GM19324 (cell line): ENCODE measurements around the gene CELSR3.
A peak's percentile ranks its signal among the peaks of the same experiment; 100 is the strongest.

ENCODE experiments used
- ATAC-seq: cut with Tn5 transposase; IDR thresholded peaks from one replicate; pipeline ENCODE4 v1.9.1; 2021; ENCODE audit warnings: mild to moderate bottlenecking, moderate library complexity; ENCODE audit not compliant: unreplicated experiment, low FRiP score

CELSR3 gene

DNA sequence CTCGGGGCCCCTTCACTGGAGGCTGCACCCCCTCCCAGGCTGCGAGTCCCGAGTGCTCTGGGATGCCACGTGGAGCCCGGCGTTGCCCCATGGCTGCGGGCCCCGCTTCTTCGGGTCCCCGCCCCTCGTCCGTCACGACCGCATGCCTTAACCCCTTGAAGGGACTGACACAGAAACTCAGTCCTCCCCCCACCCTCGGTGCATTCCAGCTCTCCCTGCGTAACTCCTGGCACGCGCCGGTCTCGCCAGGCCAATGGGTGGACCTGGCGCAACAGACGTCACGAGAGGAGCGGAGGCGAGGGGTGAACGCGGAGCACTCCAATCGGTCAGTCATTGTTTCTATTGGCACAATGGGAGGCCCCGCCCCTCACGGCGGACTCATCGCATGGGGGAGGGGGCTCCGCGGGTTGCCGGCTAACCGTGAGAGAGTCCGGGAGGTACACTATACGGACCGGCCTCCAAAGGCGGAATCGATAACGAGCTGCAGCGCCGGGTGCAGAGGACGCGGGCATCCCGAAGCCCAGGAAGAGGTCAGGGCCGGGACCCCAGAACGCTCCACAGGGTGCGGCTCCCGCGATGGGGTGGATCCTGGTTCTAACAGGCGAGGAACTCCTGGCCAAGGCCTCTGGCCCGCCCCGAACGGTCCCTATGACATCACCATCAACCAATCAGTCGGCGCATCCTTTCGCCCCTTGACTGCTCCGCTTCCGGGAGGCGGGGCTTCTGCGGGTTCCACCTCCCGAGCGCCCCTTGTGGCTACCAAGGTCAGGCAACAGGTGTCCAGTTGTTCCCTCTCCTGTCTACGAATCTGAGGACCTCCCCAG is 1.0 kb upstream of the CELSR3 start:
- ATAC-seq: peak; percentile 88

DNA sequence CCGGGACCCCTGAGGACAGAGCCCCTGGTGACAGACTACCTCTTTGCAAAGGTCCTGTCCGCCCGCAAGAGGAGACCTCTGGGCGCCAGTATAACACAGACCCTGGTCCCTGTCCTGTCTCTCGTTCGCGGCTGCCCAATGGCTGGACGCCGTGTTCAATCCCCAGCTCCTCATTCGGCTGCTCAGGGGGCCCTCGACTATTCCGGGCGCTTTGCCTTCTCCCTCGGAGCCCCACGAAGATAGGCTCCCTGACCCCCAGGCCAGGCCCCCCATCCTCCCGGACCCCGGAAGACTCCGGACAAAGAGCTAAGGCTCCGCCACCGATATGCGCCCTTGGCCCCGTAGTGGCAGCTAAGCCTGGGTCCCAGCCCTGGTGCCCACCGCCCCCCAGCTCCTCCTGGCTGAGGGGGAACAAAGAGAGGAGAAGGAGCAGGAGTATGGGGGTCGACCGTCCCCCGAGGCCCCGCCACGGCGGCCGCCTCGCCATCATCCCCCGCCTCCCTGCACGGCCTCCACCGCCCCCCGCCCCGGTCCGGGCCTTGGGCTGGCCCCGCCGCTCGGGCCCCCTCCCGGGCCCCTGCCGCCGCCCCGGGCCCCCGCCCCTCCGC is 437 bp downstream of the CELSR3 start:
- ATAC-seq: no peak

DNA sequence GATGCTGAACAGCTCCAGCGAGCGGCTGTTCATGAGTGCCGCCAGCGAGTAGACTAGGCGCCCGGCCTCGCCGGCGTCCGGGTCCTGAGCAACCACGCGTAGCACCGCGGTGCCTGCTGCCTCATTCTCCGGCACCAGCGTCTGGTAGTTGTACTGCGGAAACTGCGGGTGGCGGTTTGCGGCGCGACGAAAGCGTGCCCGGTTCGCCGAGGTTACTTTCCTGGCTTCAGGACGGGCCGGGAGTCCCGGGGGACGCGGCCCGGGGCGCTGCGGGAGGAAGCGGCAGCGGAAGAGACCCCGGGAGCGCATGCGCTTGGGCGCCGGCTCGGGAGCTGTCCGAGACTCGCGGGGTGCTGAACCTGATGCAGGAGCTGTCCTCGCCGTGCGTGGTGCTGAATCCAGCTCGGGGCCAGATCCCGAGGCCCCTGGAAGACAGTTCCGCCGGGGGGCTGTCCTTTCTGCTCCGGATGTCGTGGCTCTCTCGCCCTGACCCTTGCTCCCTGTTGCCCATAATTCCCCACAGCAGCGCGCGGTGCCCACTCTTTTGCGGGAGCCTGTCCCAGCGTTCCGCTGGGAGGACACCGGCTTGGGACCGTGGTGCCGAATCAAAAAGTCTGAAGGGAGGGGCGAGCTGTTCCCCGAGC is 1.1 kb downstream of the CELSR3 start:
- ATAC-seq: no peak

DNA sequence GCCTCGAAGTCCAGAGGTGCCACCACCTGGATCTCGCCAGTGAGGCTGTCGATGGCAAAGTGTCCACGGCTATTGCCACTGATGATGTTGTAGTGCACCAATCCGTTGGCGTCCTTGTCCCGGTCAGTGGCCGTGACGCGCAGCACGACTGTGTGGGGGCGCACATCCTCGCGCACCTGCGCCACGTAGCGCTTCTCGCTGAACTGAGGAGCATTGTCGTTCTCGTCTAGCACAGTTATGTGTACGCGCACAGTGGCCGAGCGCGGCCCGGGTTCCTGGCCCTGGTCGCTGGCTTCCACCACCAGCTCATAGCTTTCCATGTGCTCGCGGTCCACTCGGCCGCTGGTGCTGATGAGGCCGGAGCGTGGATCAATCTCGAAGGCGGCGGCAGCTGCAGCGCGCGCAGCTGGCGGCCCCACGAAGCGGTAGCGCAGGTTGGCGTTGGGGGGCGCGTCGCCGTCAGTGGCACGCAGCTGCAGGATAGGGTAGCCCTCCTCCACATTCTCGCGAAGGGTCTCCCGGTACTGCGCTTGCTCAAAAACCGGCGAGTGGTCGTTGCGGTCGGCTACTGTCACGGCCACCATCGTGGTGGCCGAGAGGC is 1.8 kb downstream of the CELSR3 start:
- no peak for ATAC-seq

DNA sequence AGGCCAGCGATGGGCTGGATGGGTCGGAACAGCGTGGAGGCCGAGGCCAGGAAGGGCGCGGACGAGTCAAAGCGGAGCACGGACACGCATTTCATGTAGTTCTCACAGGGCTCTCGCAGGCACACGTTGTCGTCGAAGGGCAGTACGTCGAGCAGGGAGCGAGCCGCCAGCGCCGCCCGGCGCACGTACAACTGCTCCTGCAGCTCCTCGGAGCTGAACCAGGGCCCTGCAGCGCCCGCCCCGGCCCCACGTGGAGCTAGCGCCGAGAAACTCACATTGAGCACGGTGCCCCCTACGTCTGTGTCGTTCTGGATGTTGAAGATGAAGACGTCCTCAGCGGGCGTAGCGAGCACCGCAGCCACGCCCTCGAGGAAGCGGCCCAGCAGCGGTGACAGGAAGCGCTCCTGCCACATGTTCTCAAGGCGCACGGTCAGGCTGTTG is 5.8 kb downstream of the CELSR3 start:
- no peak for ATAC-seq

DNA sequence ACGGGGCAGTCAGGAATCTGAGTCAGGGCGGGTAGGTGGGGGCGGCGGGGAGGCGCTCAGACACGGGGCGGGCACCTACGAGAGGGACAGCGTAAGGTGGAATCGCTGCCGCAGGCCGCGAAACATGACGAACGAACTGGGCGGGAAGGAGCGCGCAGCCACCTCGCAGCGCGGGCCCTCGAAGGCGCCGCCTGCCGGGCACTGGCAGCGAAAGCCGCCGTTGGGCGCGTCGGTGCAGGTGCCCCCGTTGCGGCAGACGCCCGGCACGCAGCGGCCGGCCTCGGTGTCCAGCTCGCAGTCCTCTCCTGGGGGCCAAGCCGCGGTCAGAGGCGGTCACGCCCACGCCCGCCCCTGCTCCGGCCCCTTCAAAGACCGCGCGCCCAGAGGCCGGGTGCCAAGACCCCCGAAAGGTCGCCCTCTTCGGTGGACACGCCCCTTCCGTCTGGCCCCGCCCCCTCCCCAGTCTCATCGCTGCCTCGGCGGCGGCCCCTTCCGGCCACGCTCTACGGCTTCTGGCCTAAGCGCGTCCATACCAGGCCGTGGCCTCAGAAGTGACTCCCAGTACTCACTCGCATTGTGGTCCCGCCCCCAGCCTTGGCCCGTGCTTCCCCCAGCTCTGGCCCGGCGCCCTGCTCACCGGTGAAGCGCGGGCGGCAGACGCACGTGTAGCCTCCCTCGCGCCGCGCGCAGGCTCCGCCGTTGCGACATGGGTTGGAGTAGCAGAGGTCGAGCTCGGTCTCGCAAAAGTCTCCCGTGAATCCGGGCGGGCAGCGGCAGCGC is 6.4 kb downstream of the CELSR3 start:
- ATAC-seq: no peak

DNA sequence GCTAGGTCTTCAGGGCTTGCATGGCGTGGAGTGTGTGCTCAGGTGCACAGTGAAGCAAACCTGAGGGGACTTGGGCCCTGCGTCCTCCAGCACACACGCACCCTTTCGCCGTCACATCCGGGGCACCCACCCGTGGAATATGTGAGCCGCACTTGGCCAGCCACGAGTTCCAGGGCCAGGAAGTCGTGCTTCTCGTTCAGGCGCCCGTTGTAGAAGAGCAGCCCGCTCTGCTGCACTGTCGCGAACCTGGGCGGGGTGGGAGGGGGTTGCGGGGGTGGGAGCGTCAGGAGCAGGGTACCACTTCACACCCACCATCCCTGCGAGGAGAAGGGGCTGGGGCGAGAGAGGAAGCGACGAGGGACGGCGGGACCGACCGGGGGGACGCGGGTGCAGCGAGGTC is 7.1 kb downstream of the CELSR3 start:
- ATAC-seq: no peak

DNA sequence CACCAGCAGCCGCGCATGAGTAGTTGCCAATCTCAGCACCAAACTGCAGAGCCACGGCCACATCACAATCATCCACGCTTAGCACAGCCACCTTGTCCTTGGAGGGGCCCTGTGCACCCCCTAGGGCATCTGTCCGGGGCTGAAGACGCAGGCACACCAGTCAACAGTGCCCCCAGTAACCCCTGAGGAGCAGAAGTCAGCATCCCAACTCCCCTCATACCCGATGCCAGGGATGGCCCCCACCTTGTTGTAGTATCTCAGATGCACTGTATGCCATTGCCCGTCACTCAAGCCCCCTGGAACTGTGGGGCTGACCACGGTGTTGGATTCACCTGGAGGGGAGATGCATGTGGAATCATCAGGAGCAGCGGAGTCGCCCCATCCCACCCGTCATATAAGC is 7.6 kb downstream of the CELSR3 start:
- no peak for ATAC-seq

DNA sequence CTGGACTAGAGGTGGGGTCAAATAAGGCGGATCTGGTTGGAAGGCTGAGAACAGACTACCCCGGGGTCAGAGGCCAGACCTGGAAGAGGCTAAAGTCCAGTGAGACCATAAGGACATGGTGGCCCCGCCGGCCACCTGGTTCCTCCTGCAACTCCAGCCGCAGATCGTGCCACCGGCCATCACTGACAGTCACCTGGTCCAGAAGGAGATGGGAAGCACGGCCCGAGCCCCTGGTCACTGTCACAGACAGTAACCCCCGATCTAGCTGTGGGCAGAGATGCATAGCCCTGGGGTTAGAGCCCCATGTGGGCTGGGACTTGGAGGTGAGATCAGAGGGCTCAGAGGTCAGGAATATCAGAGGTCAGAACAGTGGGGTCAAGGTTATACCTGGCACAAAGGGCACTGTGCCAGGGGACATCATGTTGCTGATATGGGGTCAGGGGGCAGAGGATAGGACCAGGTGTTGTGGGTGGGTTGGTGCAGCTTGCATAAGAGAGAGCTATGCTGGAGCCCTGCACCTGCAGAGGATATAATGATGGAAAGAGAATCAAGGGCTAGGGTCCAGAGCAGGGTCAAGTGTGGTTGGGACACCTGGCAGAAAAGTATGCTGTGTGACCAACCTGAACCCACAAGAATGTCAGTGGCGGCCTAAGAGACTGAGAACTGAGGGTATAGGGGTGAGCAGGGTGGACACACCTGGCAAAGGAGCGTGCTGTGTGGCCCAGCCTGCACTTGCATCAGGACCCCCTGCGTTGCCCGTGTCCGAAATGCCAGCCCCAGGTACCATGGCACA is 9.6 kb downstream of the CELSR3 start:
- ATAC-seq: no peak

DNA sequence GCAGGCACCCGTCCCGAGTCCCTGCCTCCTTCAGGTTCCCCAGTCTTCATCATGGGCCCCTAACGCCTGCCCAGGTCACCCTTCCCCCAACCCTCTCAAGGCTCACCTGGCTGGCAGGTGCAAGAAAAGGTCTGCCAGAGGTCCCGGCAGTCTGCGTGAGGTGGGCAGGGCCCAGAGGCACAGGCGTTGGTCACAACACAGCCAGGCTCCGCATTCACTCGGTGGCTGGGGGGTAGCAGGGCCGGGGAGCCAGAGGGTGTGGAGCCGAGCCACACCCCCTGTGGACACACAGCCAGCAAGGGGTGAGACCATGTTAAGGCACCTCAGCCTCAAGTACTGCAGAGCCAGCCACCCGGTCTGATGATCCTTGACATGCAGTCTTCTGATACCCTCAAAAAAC is 10.9 kb downstream of the CELSR3 start:
- no peak for ATAC-seq

DNA sequence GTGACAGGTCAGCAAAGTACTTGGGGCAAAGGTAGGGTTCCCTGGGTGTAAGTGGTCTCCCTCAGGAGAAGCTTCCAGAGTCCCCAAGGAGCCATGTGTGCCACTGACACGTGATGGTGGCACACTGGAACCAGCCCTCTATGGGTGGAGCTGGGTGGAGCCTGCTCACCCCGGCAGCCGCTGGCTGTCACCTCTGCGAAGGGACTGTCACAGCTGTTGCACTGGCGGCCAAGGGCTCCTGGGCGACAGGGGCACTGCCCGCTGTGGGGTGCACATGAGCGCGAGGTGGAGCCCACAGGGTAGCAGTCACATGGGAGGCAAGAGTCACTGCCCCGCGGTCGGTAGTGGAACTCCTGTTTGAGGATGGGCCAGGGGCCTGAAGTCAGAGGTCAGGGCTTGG is 12.0 kb downstream of the CELSR3 start:
- no peak for ATAC-seq

DNA sequence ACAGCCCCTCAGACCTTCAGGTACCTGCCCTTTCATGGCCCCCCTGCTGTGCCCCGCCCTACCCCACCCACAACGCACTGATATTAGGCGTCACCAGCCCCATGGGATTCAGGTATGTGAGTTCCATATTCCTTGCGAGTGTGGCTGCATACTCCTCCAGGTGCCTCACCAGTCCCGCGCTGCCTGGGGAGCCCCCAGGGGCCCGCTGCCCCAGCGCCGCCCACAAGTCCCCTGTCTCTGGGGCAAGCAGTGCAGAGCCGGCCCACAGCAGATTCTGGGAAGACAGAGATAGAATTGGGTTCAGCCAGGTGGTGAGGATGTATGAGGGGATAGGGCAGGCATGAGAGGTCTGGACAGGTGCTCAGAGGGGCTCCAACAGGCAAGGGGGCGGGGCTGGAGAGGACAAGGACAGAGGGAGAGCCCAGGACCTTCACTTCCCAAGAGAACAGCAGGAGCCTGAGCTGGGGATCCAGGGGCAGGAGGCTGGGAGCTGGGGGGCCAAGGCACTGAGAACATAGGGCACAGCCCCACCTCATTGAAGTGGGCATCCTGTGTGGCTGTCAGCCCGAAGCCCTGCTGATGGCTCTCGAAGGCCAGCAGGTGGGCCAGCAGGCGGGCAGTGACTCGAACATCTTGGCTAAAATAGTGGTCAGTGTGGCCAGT is 14.4 kb downstream of the CELSR3 start:
- ATAC-seq: no peak

DNA sequence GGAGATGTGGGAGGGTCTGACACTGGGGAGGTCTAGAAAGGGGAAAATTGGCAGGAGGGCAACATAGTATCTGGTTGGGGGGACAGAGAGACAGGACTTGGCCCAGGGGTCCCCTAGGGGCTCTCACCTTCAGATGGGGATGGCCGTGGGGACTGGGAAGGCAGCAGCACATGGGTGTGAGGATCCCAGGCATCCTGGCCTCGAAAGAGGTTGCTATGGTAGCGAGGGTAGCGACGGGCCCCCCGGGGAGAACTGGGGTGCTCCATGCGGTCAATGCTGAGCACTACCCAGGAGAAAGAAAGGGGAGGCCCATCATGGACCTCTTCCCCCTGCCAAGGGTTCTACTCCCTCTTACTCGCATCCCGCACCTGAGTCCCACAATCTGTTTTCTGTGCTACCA is 15.0 kb downstream of the CELSR3 start:
- ATAC-seq: no peak

DNA sequence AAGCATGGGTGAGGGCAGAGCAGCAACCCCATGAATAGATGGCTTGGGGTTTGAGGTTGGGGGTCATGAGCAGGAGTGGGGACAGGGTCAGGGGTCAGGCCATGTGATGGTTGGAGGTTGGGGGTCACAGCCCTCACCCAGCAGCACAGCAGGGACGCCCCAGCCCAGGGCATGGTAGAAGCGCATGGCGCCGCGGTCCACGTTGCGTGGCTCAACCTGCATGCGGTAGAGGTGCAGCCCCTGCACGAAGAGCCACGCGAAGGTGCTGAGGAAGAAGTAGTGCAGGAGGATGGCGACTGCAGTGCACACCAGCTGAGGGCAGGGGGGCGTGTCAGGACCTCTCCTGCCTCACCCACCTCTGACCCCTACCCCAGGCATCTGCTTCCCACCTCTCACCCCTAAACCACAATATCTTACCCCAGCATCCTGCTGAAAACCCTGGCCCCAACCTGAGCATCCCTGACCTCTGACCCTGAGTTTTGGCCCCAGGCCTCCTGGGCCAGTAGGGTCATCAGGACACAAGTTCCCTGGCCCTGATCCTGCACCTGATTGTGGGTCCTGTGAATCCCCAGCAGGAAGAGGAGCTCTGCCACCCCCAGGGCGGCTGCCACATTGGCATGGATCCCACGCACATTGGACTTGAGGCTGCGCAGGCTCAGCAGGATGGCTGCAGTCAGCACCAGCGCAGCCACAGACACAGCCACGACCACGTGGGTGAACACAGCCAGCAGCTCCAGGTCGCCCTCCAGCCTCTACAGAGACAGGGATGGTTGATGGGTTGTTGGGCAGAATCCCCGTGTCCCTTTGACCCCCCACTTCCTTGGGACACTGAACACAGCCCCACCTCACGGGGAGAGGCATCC is 17.6 kb downstream of the CELSR3 start:
- ATAC-seq: no peak

DNA sequence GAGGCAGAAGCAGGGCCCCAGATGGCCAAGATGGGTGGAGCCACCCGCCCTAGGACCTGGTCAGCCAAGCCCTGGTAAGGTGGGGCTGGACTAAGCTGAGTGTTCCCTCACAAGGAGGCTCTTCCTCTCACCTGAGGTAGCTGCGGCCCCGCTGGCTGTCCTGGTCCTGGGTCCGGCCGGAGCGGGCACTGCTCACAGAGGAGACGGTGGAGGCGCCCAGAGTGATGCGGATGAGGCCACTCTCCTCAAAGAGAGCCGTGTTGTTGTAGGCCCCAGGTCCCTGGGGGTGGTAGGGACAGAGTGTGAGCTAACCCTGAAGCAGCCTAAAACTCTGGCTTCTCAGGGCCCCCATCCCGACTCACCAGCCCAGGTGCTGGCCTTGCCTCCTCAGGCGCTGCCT is 20.1 kb downstream of the CELSR3 start:
- ATAC-seq: no peak

DNA sequence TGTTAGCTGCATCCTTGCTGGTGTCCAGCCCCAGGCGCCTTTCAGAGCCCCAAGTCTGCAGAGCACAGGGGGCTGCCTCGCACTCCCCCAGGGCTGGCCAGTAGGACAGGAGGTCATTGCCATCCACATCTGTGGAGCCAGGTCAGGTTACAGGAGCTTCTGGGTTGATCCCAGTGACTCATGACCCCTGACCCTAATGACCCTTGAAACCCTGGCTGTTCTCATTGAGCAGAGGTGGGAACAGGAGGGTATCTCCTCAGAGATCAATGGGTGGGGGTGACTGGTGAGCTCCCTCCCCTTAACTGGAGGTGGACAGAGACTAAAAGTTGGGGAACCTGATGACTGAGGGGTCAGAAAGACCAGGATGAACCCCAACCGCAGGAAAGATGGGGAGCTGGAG is 21.3 kb downstream of the CELSR3 start:
- no peak for ATAC-seq

DNA sequence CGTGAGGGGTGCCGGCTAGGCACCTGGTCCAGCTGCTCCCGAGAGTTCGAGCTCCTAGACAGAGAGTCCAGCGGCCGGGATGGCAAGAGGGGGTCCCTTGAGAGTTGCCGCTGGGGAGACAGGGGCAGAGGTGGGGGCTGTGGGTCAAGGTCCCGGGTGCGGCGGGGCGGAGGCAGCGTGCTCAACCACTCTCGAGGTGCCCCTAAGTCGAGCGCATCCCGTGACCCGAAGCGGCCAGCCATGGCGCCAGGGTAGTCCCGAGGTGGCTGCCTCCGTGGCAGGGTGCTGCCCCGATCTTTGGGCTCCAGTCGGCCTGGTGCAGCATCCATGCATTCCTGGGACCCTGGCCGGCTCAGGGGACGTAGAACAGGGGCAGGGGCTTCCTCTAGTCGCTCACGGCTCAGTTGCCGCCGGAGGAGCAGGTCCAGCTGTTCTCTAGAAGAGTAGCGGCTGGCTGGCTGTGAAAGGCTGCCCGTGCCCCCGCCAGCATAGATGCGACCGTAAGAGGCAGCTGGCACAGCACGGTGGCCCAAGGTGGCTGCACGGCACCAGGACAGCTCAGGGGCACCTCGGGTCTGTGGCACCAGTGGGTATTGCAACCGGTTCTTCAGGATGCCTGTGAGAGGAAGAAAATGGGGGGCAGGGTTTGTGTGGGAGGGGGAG is 22.6 kb downstream of the CELSR3 start:
- no peak for ATAC-seq

DNA sequence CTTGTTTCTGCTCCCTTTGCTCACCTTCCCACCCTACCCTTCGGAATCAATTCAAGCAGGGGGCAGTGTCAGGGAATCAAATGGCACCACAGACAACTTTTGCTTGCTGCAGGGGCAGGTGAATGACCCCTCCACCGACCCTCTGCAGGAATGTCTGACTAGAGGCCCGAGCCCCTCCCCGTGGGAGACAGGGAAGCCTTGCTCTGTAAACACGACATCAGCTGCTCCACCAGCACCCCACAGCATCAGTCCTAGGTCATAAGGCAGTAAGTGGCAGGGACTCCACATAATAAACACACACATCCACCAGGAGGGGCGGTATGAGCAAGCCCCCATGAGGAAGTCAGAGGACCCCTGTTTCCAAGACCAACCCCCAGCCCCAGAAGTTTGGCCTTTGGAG is 25.4 kb downstream of the CELSR3 start:
- ATAC-seq: no peak
